Embryonic facial prominence (tissue), 1 donor: ENCODE measurements around the gene LRRC8C.

Experiments
- DNase-seq: peaks from one replicate; pipeline ENCODE4 v3.0.0-alpha.2; 2016; ENCODE audit errors: extremely low spot score

LRRC8C gene

DNA sequence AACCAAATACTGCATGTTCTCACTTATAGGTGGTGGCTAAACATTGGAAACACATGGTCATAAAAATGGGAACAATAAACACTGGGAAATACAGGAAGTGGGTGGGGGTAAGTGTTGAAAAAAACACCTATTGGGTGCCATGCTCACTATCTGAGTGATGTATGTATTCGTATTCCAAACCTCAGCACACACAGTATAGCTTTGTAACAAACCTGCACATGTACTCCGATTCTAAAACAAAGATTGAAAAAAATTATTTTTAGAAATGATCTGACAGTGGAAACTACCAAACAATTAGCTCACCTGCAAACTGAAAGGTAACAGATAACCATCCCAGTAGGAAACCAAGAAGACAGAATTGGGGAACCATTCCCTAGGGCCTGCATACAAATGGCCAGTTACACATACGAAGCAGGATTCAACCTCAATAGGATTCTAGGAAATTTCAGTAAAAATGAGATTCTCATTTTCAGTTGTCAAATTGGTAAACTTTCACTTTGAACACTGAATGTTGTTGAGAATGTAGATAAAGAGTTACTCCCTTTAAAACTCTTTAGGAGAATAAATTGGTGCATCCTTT lies 99.8 kb downstream of the LRRC8C start:
- no peak for DNase-seq

DNA sequence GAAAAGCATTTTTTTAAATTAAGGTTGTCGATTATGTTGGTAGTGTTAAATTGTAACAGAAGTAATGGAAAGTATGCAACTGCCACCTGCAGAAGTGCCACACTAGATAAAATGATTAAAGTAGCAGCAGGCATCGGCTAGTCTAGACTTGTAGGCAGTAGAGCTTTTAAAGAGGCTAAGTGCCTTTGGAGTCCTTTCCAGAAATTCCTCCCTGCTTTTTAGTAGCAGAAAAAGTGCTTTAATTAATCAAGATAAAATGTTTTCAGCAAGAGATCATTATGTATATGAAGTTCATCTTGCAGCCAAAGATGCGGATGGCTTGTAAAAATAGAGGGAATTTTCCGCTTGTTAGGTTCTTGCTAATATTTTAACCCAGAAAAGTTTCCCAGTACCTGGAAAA lies 100.8 kb downstream of the LRRC8C start:
- DNase-seq: no peak

GRCh38 chr1:89734442-89734841 lies 101.5 kb downstream of the LRRC8C start:
- DNase-seq: no peak

GRCh38 chr1:89735479-89735878 lies 102.6 kb downstream of the LRRC8C start:
- no peak for DNase-seq

DNA sequence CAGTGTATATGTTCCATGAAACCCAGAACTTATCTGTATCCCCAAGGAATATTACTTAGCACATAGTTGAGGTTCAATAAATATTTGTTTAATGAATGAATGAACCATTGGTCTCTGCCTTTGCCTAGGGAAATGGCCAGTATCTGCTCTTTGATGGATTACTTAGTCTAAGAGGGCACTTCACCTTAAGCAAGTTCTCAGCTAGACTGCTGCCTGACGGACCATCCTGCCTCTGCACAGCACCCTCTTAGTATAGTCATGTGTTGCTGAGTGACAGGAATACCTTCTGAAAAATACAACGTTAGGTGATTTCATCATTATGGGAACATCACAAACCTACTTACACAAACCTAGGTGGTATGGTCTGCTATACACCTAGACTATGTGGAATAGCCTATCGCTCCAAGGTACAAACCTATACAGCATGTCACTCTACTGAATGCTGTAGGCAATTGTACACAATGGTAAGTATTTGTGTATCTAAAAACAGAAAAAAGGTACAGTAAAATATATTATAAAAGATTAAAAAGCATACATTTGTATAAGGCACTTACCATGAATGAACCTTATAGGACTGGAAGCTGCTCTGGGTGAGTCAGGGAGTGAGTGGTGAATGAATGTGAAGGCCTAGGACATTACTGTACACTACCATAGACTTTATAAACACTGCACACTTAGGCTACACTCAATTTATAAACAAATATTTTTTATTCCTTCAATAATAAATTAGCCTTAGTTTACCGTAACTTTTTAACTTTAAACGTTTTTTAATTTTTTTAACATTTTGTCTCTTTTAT lies 104.2 kb downstream of the LRRC8C start:
- DNase-seq: no peak

DNA sequence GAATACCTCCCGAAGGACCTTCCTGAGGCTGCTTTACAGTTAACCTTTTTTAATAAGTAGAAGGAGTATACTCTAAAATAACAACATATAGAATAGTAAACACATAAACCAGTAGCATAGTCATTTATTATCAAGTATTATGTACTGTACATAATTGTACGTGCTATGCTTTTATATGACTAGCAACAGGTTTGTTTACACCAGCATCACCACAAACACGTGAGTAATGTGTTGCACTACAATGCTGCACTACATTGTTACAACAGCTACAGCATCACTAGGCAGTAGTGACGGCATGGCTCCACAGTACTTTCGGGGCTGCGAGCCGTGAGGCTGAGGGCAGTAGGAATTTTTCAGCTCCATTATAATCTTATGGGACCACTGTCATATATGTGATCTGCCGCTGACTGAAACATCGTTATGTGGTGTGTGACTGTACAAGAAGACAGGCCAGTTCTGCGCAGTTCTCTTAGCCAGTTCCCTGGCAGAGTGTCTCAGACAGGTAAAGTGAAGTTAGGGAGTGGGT lies 105.1 kb downstream of the LRRC8C start:
- no peak for DNase-seq

DNA sequence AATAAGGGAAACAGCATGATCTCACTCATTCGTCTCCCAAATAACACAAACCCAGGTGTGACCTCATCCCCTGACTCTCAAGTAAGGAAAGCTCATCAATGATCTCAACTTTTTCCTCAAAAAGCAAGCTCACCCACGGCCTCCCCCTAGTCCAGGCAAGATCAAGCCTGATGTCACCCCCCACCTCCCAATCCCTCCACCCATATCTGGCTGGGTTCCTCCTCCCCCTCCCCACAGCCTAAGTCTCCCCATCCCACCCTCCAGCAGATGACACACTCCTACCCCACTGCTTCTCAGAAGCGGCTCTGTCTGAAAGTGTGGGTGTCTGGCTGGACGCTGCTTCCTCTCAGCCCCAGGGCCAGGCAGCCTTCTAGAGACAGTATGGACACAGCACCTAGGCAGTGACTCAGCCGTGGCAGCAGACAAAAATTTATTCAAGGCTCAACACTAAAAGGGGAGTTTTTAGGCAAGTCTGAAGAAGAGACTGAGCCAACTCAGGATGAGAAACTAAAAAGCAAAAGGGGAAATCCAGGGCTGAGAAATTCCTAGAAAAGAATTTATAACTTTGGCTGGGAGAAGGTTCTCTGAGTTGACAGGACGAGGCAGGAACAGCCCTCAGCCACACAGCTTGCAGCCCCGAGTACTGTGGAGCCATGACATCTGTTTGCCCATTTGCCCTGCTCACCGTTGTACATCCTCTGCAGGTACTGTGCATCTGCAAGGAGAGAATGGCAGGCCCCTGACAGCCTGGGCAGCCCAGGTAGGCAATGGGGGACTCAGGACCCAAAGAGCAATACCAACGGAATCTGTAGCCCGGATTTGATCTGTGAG lies 106.3 kb downstream of the LRRC8C start:
- DNase-seq: no peak

DNA sequence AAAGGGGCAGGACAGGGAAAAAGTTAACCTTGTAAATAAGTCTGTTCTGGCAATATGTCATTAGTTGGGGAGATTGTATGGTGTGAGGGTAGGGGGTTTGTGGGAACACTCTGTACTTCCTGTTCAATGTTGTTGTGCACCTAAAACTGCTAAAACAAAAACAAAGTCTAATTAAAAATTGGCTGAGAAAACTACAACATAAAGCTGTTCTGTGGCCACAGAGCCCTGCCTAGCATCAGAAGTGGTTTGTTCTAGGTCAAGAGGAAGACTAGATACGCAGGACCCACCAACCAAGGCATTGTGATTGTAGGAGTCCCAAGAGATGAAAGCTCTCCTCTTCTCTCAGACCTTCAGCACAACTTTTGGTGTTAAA lies 106.9 kb downstream of the LRRC8C start:
- no peak for DNase-seq

GRCh38 chr1:89743788-89744187 lies 110.9 kb downstream of the LRRC8C start:
- DNase-seq: no peak

DNA sequence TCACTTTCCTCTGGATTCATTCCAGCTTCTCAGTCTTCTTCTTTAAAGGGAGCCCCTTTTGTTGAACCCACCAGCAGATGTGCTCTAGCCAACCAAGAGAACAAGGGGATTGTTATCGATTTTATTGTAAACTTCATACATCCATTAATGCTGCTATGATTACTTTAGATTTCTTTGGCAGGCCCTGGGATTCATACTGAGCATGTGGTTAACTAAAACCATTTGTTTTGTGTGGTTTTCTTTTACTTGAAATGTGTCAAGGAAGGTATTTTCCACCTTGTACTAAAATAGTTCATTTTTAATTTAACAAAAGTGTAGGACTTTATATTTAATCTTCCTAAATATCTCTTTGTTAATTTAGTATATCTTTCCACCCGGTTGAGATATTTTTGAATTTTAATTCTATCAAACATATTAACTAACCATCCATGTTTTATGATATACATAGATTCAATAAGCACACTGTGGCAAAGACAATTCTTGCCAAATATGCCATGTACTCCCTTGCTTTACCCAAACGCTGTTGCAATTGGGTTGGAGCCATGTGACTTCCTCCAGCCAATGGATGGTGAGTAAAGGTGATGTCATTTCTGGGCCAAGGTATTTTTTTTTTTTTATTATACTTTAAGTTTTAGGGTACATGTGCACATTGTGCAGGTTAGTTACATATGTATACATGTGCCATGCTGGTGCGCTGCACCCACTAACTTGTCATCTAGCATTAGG lies 113.7 kb downstream of the LRRC8C start:
- no peak for DNase-seq

DNA sequence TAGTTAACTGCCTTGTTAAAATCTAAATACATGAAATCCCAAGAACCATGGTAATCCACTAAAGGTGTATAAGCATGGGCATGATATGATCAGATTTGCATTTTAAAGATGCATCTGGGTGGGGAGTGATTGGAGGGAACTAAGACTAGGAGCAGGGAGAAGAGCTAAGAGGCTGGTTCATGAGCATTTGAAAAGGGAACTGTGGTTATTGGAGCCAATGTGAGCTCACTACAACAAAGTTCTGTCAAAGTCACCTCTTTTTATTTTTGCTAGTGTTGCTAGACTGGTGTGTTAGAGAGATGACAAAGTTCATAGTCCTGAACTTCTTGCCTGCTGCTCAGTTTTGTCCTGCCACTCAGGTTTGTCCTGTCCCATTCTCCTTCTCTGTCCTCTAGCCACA lies 120.8 kb downstream of the LRRC8C start:
- DNase-seq: no peak

DNA sequence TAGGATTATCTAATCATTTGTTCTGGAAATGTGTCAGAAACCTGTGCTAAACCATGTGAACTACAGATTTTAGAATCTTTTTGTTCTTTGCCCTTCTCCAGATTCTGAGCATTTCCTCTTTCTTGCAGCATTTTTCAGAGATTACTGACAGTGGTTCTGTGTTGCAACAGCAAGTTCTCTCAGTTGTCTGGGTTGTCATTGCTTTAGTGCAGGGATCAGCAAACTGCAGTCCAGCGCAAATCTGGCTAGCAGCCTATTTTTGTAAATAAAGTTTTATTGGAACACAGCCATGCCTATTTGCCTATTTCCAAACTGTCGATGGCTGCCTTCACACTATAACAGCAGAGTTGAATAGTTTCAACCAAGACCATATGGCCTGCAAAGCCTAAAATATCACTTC lies 121.6 kb downstream of the LRRC8C start:
- no peak for DNase-seq

DNA sequence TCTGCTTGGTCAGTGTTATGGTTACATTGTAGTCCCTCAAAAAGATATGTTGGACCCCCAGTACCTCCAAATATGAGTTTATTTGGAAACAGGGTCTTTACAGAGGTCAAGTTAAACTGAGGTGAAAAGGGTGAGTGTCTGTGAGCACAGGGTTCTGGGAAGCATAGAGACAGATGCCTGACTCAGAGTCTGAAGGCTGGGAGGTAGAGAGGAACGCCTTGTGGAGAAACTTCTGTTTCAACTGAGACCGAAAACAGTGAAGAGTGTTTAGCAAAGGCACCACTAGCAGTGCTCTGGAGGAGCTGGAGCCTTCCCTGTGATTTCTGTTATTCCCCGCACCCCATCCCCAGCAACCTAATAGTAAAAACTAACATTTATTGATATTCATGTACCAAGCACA lies 122.7 kb downstream of the LRRC8C start:
- no peak for DNase-seq

- DNase-seq: no peak
Observed at GRCh38 chr1:89757532-89757931, 124.6 kb downstream of the LRRC8C start.

- no peak for DNase-seq
Observed at GRCh38 chr1:89758156-89758555, 125.2 kb downstream of the LRRC8C start.

- DNase-seq: no peak
Observed at GRCh38 chr1:89759036-89759435, 126.1 kb downstream of the LRRC8C start.

GRCh38 chr1:89760496-89760895 lies 127.6 kb downstream of the LRRC8C start:
- no peak for DNase-seq

DNA sequence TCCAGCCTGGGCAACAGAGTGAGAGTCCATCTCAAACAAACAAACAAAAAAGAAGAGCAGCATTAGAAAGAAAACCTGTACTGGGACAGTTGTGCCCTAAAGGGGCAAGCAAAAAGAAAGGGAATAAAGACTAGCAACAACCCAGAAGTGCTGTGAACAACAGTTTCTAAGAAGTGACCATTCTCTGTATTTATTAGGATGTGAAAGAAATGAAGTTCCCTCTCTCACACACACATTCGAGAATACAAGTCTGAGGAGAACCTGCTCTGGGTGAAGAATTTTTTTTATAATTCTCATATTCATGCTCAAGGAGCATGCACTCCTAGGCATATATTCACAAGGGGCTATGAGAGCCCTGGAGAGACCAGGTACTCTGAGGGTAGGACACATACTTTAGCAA lies 128.4 kb downstream of the LRRC8C start:
- no peak for DNase-seq

DNA sequence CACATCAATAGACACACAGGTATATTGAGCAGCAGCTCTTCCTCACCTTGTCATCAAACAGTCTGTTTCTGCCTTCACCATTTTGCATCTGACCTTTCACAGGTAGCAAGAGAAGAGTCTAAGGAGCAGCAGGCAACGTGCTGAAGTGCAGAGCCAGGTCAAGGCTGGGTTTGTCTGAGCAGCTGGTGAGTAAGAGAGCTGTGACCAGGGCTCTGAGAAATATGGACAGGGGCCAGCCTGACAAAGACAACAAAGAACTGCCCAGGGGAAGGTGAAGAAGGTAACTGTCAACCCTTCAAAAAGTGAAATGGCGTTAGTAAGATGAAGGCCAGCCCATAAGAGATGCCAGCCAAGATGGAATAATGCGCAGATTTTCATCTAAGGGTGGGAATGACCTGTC lies 129.0 kb downstream of the LRRC8C start:
- DNase-seq: no peak

DNA sequence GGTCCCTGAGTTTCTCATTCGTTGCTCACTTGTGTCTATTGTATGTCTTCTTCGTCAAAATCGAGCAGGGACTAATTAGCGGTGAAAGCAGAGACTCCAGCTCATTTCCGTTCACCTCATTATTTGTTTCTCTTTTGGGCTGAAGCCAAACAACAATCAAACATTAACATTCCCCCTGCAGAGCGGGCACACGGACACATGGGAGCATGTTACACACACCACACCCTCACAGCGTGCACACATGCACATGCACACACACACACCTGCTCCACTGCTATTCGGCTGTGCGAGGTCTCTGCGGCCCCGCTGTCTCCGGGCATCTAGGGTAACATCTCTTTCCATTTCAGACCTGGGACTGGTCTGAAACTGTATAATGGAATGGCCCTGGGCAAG lies 129.5 kb downstream of the LRRC8C start:
- no peak for DNase-seq

- DNase-seq: peak; percentile 77
Observed at GRCh38 chr1:89762779-89763648, 130.1 kb downstream of the LRRC8C start.
